Bronchial epithelial cell (primary cell): Measurements from ENCODE around the gene LRRC37B. TPM values are rescaled to one million over a fixed set of nuclear protein-coding genes. Genes with fewer than 3 reads are reported as not detected.
"Not testable (repeated sequence)": the region's sequence is repeated elsewhere in the genome, so short reads cannot be mapped to it uniquely, and the experiment has no call there.

Source experiments
- DNase-seq: peaks from one replicate; pipeline ENCODE4 v3.0.0-alpha.2; 2010; ENCODE audit warnings: low read depth
- FAIRE-seq: peaks from 2 replicates; lab custom pipeline; 2011; peaks lifted over from hg19 to GRCh38; lab: Jason Lieb, UNC
- H3K27me3 ChIP-seq: 2 replicates; pipeline ENCODE4 v1.5.1; 2011; ENCODE audit warnings: low read length; ENCODE audit not compliant: control insufficient read depth, insufficient read depth
- H3K36me3 ChIP-seq: 2 replicates; pipeline ENCODE4 v1.5.1; 2011; ENCODE audit warnings: low read length; ENCODE audit not compliant: control insufficient read depth, insufficient read depth
- H3K4me3 ChIP-seq: 2 replicates; pipeline ENCODE4 v1.5.1; 2011; ENCODE audit warnings: mild to moderate bottlenecking, low read depth, low read length, control low read depth
- total RNA-seq: library from RNA; depleted of rRNA; stranded (reverse); fragments of >200 nt; gene quantifications from 2 replicates; pipeline ENCODE4 v1.2.1, GENCODE V29; 2014
- TF ChIP-seq, protein P1 (sequence below): IDR thresholded peaks from 2 replicates; pipeline ENCODE4 v1.5.1; 2011; ENCODE audit warnings: mild to moderate bottlenecking, moderate library complexity, low read length, control low read depth, inconsistent platforms; ENCODE audit not compliant: insufficient read depth, severe bottlenecking

The LRRC37B gene
- total RNA-seq, 1 donor from 2014 or later: 13.2 TPM

DNA sequence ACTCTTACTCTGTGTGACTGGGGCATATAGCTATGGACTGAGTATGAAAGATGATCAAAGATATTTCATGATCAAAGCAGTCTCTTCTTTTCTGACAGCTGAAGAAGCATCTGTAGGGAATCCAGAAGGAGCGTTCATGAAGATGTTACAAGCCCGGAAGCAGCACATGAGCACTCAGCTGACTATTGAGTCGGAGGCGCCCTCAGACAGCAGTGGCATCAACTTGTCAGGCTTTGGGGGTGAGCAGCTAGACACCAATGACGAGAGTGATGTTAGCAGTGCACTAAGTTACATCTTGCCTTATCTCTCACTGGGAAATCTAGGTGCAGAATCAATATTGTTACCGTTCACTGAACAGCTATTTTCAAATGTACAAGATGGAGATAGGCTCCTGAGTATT is 40.5 kb downstream of the LRRC37B start:
- not testable (repeated sequence) for DNase-seq, H3K27me3 ChIP-seq, H3K36me3 ChIP-seq, FAIRE-seq, H3K4me3 ChIP-seq

DNA sequence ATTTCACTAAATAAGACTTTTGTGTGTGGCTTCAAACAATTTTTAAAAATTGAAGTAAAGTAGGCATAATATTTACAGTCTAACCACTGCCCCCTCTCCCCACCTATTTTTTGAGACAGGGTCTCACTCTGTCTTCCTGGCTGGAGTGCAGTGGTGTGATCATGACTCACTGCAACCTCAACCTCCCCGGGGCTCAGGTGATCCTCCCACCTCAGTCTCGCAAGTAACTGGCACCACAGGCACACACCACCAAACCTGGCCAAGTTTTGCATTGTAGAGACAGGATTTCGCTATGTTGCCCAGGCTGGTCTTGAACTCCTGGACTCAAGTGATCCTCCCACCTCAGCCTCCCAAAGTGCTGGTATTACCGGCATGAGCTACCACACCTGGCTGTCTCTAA is 47.8 kb downstream of the LRRC37B start:
- not testable (repeated sequence) for FAIRE-seq, H3K36me3 ChIP-seq, H3K27me3 ChIP-seq, H3K4me3 ChIP-seq
- DNase-seq: peak; percentile 4

DNA sequence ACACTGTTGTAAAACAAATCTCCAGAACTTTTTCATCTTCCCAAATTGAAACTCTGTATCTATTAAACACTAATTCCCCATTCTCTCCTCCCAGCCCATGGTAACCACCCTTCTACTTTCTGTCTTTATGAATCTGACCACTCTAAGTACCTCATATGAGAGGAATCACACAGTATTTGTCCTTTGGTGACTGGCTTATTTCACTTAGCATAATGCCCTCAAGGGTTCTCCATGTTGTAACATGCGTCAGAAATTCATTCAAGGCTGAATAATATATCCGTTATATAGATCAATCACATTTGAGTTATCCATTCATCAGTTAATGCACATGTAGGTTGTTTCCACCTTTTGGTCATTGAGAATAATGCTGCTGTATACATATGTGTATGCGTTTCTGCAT is 48.2 kb downstream of the LRRC37B start:
- not testable (repeated sequence) for FAIRE-seq, DNase-seq

DNA sequence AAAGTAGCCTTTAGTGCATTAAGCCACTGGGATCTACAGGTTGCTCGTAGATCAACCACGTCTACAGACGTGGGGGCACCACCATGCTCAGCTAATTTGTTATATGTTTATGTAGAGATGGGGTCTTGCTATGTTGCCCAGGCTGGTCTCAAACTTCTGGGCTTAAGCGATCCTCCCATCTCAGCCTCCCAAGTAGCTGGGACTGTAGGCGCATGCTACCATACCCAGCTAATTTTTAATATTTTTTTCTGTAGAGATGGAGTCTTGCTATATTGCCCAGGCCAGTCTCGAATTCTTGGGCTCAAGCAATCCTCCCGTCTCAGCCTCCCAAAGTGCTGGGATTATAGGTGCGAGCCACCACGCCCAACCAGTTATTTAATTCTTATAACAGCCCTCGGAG is 49.3 kb downstream of the LRRC37B start:
- not testable (repeated sequence) for H3K36me3 ChIP-seq, FAIRE-seq, H3K4me3 ChIP-seq, H3K27me3 ChIP-seq, DNase-seq

More for the DNA sequence above, 48.2 kb downstream of the LRRC37B start:
- H3K4me3 ChIP-seq, H3K27me3 ChIP-seq, H3K36me3 ChIP-seq: not testable (repeated sequence)

DNA sequence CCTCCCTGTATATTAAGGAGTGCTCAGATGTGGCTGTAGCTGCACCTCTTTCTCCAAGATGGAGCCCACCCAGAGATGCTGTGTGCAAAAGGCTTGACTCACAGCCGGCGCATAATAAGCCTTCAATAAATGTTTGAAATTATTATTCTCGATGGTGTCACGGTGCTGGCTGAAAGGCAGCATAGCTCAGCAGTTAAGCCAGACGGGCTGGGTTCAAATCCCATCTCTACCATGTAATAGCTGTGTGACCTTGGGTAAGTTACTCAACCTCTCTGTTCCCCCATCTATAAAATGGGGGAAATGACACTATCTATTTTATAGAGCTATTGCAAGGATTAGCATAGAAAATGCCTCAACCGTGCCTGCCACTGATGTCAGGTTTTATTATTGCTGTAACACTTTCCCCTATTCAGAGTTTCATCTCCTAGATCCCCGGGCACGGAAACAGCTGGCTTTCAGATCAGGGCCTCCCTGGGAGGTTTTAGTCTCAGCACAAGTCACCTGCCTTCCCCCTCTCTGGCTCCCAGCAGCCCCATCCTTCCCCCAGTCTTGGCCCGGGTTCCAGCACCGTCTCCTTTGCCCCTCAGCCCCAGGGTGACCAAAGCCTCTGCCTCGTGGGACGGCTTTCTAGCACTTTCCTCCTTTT is 50.4 kb downstream of the LRRC37B start:
- not testable (repeated sequence) for H3K36me3 ChIP-seq, H3K4me3 ChIP-seq, FAIRE-seq, DNase-seq, H3K27me3 ChIP-seq

DNA sequence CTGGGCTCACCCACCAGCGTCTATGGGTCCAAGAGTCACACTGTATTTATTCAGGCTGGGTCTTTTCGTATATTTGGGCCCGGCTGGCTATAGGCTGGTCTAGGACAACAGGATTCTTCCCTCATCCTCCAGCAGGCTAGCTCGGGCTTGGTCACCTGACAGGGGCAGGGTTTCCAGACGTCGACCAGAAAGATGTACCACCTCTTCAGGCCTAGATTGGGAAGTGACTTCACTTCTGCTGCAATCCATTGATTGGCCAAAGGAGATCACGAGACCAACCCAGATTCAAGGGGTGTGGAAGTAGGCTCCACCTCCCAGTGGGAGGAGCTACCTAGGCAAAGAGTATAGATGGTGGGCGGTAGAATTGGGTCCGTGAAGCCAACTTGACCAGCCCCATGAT is 53.5 kb downstream of the LRRC37B start:
- FAIRE-seq, DNase-seq: not testable (repeated sequence)

DNA sequence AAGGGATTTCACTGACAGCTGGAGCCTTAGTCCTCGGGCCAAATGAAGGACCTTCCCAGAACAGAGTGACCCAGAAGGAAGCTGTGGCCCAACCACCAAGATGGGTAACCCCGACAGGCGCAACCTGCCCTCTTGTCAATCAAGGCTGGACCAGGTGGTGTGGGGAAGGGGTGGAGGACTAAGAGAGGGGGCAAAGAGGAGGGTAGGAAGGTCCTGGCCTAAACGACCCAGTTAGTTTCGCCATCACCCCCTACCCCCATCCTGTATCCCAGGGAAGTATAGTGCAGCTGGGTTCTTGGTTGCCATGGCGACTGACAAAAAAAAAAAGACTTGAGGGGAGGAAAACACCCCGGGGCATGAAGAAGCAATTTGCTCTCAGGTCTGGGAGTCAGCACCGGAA is 54.7 kb downstream of the LRRC37B start:
- not testable (repeated sequence) for FAIRE-seq, H3K36me3 ChIP-seq, H3K4me3 ChIP-seq, DNase-seq, H3K27me3 ChIP-seq

More for the DNA sequence above, 53.5 kb downstream of the LRRC37B start:
- H3K27me3 ChIP-seq, H3K36me3 ChIP-seq, H3K4me3 ChIP-seq: not testable (repeated sequence)

DNA sequence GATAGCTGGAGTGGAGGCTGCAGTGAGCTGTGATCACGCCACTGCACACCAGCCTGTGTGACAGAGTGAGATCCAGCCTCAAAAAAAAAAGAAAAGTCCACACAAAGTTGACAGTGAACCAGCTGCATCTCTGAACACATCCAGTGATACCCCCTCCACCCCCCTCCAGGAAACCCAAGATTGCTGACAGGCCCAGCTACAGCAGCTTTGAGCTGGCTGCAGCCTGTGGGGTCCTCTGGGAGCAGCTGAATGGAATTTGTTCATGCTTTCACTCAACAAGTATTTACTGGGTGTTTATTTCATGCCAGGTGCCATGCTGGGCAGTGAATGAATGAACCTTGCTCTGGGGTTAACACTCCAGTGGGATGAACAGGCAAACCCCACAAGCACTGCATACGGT is 56.9 kb downstream of the LRRC37B start:
- H3K4me3 ChIP-seq, FAIRE-seq, H3K36me3 ChIP-seq, DNase-seq, H3K27me3 ChIP-seq: not testable (repeated sequence)

DNA sequence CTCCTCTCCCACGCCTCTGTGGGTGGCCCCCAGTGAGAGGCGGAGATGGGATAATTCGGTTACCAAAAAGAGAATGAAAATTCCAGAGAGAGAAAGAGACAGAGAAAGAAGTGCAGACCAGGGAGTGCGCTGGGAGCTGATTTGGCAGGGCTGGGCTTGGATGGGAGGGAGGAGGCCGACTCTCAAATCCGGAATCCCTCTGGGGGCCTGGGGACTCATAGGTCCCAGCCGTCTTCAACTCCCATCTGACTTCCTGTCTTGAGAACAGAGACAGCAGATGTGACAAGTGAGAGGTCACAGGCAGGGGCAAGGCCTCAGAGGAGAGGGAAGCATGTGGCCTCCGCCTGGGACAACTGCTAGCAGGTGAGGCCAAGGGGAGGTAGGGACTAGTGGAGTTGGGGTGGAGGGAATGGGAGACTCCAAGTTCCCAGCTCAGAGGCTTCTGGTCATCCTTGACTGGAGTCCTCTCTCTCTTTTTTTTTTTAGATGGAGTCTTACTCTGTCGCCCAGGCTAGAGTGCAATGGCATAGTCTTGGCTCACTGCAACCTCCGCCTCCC is 59.0 kb downstream of the LRRC37B start:
- FAIRE-seq, H3K36me3 ChIP-seq, H3K4me3 ChIP-seq, DNase-seq, H3K27me3 ChIP-seq: not testable (repeated sequence)

DNA sequence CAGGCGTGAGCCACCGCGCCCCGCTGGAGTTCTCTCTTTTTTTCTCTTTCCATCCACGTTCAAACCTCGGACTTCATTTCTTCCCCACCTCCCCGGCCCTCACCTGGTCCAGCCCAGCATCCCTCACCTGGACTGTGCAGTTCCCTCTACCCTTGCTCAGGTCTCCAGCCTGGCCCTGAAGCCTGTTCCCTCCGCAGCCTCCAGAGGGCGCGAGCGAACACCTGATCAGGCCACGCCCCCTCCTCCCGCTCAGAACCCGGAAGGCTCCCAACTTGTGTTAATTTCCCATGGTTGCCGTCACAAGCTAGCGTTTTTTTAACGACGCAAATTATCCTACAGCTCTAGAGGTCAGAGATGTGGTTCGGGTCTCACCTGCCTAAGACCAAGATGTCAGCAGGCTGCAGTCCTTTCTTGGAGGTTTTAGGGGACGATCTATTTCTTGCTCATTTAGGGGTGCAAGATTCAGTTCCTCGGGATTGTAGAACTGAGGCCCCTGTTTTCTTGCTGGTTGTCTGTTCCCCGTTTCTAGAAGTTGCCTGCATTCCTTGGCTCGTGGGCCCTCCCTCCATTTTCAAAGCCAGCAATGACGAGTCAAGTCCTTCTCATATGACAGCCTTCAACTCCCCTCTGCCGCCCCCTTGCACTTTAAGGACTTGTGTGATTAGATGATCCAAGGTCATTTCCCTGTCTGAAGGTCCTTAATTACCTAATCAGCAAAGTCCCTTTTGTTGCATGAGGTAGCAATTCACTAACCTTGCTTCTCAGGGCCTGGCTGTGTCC is 59.9 kb downstream of the LRRC37B start:
- not testable (repeated sequence) for H3K27me3 ChIP-seq, H3K4me3 ChIP-seq, DNase-seq, FAIRE-seq, H3K36me3 ChIP-seq
- TF ChIP-seq, protein P1, sequence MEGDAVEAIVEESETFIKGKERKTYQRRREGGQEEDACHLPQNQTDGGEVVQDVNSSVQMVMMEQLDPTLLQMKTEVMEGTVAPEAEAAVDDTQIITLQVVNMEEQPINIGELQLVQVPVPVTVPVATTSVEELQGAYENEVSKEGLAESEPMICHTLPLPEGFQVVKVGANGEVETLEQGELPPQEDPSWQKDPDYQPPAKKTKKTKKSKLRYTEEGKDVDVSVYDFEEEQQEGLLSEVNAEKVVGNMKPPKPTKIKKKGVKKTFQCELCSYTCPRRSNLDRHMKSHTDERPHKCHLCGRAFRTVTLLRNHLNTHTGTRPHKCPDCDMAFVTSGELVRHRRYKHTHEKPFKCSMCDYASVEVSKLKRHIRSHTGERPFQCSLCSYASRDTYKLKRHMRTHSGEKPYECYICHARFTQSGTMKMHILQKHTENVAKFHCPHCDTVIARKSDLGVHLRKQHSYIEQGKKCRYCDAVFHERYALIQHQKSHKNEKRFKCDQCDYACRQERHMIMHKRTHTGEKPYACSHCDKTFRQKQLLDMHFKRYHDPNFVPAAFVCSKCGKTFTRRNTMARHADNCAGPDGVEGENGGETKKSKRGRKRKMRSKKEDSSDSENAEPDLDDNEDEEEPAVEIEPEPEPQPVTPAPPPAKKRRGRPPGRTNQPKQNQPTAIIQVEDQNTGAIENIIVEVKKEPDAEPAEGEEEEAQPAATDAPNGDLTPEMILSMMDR: peak; percentile 22

DNA sequence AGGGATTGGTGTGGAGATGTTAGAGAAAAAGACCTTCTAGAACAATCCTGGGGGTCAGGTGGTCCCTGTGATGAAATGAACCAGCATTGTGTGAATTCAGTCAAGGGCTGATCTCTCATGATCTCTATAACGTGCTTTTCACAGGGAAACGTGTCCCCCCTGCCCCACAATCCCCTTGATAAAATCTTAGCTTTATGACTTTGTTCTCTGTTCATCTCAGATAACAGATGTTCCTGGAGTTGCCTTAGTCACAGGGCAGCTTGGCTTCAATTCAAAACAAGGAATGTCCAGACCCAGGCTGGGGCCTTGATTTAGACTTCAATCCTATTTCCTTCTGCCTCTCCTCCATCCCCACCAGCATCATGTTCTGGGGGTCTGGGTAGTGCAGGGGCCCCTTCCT is 61.9 kb downstream of the LRRC37B start:
- not testable (repeated sequence) for H3K27me3 ChIP-seq, H3K4me3 ChIP-seq, H3K36me3 ChIP-seq, FAIRE-seq, DNase-seq

DNA sequence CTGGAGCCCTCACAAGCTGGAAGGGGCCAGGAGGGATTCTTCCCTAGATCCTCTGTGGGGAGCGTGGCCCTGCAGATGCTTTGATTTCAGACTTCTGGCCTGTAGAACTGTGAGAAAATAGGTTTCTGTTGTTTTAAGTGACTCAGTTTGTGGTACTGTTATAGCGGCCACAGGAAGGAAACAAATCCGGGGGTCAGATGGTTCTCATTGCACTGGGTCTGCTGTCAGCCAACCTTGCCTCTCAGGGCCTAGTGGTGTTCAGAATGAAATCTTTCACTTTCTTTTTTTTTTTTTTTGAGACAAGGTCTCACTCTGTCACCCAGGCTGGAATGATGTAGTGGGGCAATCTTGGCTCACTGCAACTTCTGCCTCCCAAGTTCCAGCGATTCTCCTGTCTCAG is 64.8 kb downstream of the LRRC37B start:
- not testable (repeated sequence) for H3K36me3 ChIP-seq, FAIRE-seq, H3K27me3 ChIP-seq, H3K4me3 ChIP-seq, DNase-seq

DNA sequence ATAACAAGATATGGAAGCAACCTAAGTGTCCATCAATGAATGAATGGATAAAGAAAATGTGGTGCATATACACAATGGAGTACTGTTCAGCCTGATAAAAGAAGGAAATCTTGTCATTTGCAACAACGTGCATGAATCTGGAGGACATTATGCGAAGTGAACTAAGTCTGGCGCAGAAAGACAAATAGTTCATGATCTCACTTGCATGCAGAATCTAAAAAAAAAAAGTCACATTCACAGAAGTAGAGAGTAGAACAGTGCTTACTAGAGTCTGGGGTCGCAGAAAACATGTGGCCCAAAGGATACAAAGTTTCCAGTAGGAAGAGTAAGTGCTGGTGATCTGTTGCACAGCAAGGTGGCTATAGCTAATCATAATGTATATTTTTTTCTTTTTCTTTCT is 65.9 kb downstream of the LRRC37B start:
- not testable (repeated sequence) for H3K36me3 ChIP-seq, FAIRE-seq, H3K4me3 ChIP-seq, DNase-seq, H3K27me3 ChIP-seq
